ENCODE measurements around the gene NPEPL1.

The NPEPL1 gene

DNA sequence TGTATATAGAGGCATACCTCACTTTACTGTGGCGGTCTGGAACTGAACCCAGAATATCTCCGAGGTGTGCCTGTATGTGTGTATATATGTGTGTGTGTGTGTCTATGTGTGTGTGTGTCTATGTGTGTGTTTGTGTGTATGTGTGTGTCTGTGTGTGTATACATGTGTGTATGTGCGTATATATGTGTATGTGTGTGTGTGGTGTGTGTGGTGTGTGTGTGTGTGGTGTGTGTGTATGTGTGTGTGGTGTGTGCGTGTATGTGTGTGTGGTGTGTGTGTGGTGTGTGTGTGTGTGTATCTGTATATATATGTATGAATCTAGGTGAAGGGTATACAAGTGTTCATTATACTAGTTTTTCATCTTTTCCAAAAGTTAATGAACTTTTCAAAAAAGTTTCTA is 4.2 kb upstream of the NPEPL1 start:
- in situ Hi-C loops (cut with HindIII; ENCODE audit: low sequenced_read_pairs) = no loop called here
- TF ChIP-seq, protein P1, sequence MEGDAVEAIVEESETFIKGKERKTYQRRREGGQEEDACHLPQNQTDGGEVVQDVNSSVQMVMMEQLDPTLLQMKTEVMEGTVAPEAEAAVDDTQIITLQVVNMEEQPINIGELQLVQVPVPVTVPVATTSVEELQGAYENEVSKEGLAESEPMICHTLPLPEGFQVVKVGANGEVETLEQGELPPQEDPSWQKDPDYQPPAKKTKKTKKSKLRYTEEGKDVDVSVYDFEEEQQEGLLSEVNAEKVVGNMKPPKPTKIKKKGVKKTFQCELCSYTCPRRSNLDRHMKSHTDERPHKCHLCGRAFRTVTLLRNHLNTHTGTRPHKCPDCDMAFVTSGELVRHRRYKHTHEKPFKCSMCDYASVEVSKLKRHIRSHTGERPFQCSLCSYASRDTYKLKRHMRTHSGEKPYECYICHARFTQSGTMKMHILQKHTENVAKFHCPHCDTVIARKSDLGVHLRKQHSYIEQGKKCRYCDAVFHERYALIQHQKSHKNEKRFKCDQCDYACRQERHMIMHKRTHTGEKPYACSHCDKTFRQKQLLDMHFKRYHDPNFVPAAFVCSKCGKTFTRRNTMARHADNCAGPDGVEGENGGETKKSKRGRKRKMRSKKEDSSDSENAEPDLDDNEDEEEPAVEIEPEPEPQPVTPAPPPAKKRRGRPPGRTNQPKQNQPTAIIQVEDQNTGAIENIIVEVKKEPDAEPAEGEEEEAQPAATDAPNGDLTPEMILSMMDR (IDR thresholded peaks at IDR 0.05; ENCODE audit: low read depth, low read length, missing control alignments) = no peak
- no peak overlapping the region for H3K4me3 ChIP-seq (ENCODE audit: low read depth, low read length)
- no peak for DNase-seq (ENCODE audit: low read depth)

DNA sequence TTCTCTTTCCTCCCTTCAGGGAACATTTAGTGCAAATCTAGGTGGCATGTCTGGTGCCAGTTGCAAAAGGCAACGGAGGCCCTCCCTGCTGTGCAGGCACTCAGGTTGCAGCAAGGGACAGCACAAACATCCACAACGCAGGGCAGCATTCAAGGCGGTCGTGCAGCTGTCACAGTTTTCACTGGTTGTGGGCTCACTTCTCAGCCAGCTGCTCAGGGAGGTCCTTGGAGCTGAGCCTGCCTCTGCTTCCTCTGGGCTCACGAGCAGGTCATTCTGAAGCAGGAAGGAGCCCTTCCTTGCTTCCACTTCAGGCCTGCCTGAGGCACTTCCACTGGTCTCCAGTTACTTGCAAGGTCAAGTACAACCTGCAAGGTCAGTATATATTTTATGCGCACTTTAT is 3.8 kb upstream of the NPEPL1 start:
- TF ChIP-seq, protein P1 (IDR thresholded peaks at IDR 0.05; ENCODE audit: low read depth, low read length, missing control alignments) = no peak
- H3K4me3 ChIP-seq (ENCODE audit: low read depth, low read length) = no peak overlapping the region
- in situ Hi-C loops (cut with HindIII; ENCODE audit: low sequenced_read_pairs) = no loop called here
- DNase-seq (ENCODE audit: low read depth) = no peak

DNA sequence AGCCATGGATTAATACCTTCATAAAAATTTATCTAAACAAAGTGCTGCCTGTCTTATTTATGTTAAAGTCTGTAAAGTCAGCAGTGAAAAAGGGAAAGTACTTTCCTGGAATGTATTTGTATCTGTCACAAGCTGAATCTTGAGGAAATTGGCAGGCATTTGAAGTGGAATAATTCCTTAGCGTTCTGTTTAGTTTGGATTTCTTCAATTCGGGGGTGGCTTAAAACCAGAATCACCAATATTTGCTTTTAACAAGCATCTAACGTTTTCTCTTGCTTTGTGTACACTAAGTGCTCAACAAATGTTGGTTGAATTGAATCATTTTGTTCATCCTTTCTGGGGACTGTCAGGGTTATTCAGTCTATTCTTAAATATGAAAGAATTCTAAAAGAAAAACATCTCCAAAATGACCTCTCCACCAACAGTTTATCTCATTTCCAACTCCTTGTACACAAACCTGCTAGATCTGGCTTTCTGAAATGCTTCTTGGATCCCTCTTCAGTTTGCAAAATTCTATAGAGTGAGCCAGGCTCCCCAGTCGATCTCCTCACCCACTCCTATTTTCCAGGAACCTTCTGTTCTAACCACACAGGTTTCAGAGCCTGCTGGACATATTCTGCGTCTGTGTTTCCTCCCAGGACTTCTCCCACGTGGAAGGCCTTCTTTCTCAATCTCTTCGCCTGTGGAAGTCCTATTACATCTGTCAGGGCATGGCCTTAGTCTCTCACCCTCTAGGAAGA is 2.0 kb upstream of the NPEPL1 start:
- H3K4me3 ChIP-seq (ENCODE audit: low read depth, low read length) = no peak overlapping the region
- no peak for DNase-seq (ENCODE audit: low read depth)
- TF ChIP-seq, protein P1 (IDR thresholded peaks at IDR 0.05; ENCODE audit: low read depth, low read length, missing control alignments) = no peak
- in situ Hi-C loops (cut with HindIII; ENCODE audit: low sequenced_read_pairs) = no loop called here

GRCh38 chr20:58691773-58692578 is 624 bp upstream of the NPEPL1 start:
- TF ChIP-seq, protein P1 (IDR thresholded peaks at IDR 0.05; ENCODE audit: low read depth, low read length, missing control alignments) = no peak
- in situ Hi-C loops (cut with HindIII; ENCODE audit: low sequenced_read_pairs) = no loop called here
- no peak overlapping the region for H3K4me3 ChIP-seq (ENCODE audit: low read depth, low read length)
- DNase-seq (ENCODE audit: low read depth) = no peak

DNA sequence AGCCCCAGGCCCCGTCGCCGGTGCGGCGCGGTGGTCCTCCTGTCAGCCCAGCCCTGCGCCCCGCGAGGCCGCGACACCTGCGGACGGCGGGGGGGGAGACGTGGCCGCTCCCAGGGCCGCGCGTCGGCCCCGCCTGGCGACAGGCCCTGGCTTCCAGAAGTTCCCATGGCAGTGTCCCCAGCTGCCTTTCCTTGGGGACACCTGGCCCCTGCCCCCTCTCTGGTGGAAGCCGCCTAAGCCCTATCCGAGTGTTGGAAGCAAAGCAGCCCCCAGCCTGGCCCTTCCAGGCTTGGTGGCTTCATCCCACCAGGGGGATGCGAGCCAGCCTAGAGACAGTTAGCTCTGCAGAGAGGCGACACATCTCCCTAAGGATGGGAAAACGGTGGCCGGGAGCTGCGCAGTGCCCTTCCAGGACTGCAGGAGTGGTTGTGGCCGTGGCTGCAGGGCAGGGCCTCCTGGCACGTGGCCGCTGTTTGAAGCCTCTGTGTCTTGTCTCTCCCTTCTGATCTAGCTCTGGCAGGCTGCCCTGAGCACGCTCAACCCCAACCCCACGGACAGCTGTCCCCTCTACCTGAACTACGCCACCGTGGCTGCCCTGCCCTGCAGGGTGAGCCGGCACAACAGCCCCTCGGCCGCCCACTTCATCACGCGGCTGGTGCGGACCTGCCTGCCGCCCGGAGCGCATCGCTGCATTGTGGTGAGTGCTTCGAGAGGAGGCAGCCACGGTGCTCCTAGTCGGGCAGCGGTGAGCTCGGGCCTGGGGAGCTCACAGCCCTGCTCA is 816 bp downstream of the NPEPL1 start:
- TF ChIP-seq, protein P1 (IDR thresholded peaks at IDR 0.05; ENCODE audit: low read depth, low read length, missing control alignments) = no peak
- in situ Hi-C loops (cut with HindIII; ENCODE audit: low sequenced_read_pairs) = no loop called here
- H3K4me3 ChIP-seq (ENCODE audit: low read depth, low read length) = peak overlapping the region; percentile 36
- DNase-seq (ENCODE audit: low read depth) = no peak

Data from astrocyte of the cerebellum (primary cell).